Small intestine (tissue), 7 donors: ENCODE measurements around the gene RYR3. TPM values are rescaled to one million over a fixed set of nuclear protein-coding genes. Genes with fewer than 3 reads are reported as not detected.

Source experiments
- DNase-seq, 2 donors: peaks; one replicate each; pipeline versions ENCODE4 v3.0.0 to v3.0.0-alpha.2; 2013
- FAIRE-seq: peaks from 2 replicates; lab custom pipeline; 2012; peaks lifted over from hg19 to GRCh38; lab: Jason Lieb, UNC
- H3K27ac ChIP-seq, 3 donors: one replicate each; pipeline ENCODE4 v1.5.1; 2013; ENCODE audit warnings: low read length in 2 of 3, mild to moderate bottlenecking in 2 of 3, control low read depth in 1 of 3, inconsistent platforms in 1 of 3, low read depth in 1 of 3, moderate library complexity in 1 of 3
- H3K27me3 ChIP-seq, 3 donors: one replicate each; pipeline ENCODE4 v1.6.1; 2013; ENCODE audit warnings: low read length in 3 of 3, inconsistent platforms in 1 of 3; ENCODE audit not compliant: control insufficient read depth in 3 of 3, insufficient read depth in 3 of 3
- H3K36me3 ChIP-seq, 3 donors: one replicate each; pipeline ENCODE4 v1.6.1; 2013; ENCODE audit warnings: low read length in 3 of 3, inconsistent platforms in 1 of 3, low read depth in 1 of 3, mild to moderate bottlenecking in 1 of 3, moderate library complexity in 1 of 3; ENCODE audit not compliant: control insufficient read depth in 3 of 3, insufficient read depth in 2 of 3
- H3K4me1 ChIP-seq, 3 donors: one replicate each; pipeline ENCODE4 v1.6.1; 2013; ENCODE audit warnings: low read length in 2 of 3, inconsistent platforms in 1 of 3, low read depth in 1 of 3, mild to moderate bottlenecking in 1 of 3, moderate library complexity in 1 of 3; ENCODE audit not compliant: control insufficient read depth in 3 of 3, insufficient read depth in 2 of 3
- H3K4me3 ChIP-seq, 3 donors: one replicate each; pipeline ENCODE4 v1.5.1; 2013; ENCODE audit warnings: low read length in 3 of 3, control low read depth in 1 of 3, inconsistent platforms in 1 of 3, low read depth in 1 of 3, mild to moderate bottlenecking in 1 of 3, moderate library complexity in 1 of 3
- H3K9me3 ChIP-seq, 2 donors: one replicate each; pipeline ENCODE4 v1.6.1; 2013; ENCODE audit warnings: low read depth in 1 of 2, low read length in 1 of 2; ENCODE audit not compliant: control insufficient read depth in 2 of 2, insufficient read depth in 1 of 2
- WGBS, 3 donors: extraction: QIAGEN DNeasy Blood & Tissue Kit; methylation state at CpG; one replicate each; pipeline ENCODE4 v1.1.7; 2013; 5-methylcytosine and 5-hydroxymethylcytosine counted together
- polyA plus RNA-seq, 4 donors: library from polyadenylated mRNA; stranded (reverse) in 3 of 4; unstranded in 1 of 4; fragments of 200-250 nt in 3 of 4; fragments of 120-200 nt in 1 of 4; gene quantifications; one replicate each; pipeline versions ENCODE4 v1.2.1 to v1.2.3, GENCODE V29; 2013
- donor health status: healthy with polysubstance abuse.
- donor health status: control.
- donor health status: control.
- donor health status: Bipolar disorder and iron deficiency.
- donor health status: healthy.

RYR3 gene
- polyA plus RNA-seq, 4 donors: 0.36 to 1.6 TPM; not detected in 2

DNA sequence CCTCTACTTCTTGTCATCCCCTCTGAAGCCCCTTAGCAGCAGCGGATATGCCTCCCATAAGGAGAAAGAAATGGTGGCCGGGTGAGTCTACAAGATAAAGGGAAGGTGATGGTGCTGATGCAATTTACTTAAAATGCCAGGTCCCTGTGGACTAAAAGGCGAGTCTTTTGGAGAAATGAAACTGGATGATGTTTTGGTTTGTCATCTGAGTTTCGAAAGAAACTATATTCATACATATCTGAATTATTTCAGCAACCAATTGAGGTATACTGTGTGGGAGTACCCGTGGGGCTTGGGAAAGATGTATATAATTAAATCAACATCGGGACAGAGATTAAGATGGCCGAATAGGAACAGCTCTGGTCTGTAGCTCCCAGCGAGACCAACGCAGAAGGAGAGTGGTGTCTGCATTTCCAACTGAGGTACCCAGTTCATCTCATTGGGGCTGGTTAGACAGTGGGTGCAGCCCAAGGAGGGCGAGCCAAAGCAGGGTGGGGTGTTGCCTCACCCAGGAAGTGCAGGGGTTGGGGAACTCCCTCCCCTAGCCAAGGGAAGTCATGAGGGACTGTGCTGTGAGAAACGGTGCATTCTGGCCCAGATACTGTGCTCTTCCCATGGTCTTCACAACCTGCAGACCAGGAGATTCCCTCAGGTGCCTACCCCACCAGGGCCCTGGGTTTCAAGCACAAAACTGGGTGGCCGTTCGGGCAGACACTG is 446.9 kb downstream of the RYR3 start:
- Histone ChIP-seq H3K4me3 (no peak overlapping the region), H3K36me3 (no peaks in the 10 kb centered on the region), H3K4me1 (no peaks in the 10 kb centered on the region), H3K9me3 (no peaks in the 10 kb centered on the region), H3K27me3 (no peaks in the 10 kb centered on the region), H3K27ac (no peak overlapping the region)
- no peak for FAIRE-seq
- DNase-seq: no peak
- WGBS, 3 donors: 79 to 82% (median 81%) methylated on average over 13 of the region's 13 CpGs

DNA sequence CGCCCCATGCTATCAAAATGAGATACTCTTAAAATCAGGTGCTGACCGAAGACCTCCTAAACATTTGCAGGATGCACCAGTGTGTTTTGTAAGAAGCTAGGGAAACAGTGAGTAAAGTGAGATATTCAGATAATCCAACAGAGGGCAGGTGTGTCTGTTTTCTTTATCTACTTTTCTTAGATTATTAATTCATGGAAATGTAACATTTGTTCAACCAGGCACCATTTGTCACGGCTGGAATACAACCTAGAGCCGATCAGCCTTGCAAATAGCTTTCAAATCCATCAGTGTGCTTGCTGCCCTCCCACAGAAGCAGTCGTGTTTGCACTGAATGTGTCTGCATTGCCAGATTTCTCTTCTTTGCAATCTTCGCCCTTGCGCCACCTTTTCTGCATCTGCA is 455.6 kb downstream of the RYR3 start:
- FAIRE-seq (no peak), DNase-seq (no peak)
- Histone ChIP-seq H3K9me3 (no peaks in the 10 kb centered on the region), H3K36me3 (no peaks in the 10 kb centered on the region), H3K4me3 (no peak overlapping the region), H3K27me3 (no peaks in the 10 kb centered on the region), H3K4me1 (no peaks in the 10 kb centered on the region), H3K27ac (no peak overlapping the region)
- 56 to 72% (median 58%) methylated on average over 7 of the region's 7 CpGs for WGBS, 3 donors

DNA sequence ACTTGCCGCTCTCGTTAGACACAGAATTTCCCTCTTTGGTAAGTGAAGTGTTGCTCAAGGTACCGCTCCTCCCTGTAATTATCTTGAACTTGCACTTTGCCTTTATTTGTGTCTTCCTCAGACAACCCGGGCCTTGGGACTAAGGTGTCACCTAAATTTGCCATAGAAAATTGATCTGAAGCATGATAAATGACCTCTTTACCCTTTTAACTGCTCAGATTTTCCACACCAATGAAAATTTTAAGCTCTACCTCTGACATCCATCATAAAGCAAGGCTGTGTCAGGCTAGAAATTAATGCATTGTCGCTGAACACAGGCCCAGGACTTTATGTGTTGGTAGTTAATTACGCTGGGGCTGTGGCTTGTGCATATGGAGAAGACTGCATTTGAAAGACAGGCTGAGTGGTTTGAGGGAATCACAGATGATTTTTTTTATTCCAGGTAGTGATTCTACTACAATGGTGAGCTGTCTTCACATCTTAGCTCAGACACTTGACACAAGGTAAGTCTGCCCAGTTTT is 458.0 kb downstream of the RYR3 start:
- no peaks in the 10 kb centered on the region for H3K9me3 ChIP-seq
- no peak overlapping the region for H3K4me3 ChIP-seq
- FAIRE-seq (no peak), DNase-seq (no peak)
- no peaks in the 10 kb centered on the region for H3K4me1 ChIP-seq
- H3K27ac ChIP-seq: no peak overlapping the region
- H3K36me3 ChIP-seq: no peaks in the 10 kb centered on the region
- H3K27me3 ChIP-seq: no peaks in the 10 kb centered on the region
- 49 to 75% (median 60%) methylated on average over 6 of the region's 6 CpGs for WGBS, 3 donors

DNA sequence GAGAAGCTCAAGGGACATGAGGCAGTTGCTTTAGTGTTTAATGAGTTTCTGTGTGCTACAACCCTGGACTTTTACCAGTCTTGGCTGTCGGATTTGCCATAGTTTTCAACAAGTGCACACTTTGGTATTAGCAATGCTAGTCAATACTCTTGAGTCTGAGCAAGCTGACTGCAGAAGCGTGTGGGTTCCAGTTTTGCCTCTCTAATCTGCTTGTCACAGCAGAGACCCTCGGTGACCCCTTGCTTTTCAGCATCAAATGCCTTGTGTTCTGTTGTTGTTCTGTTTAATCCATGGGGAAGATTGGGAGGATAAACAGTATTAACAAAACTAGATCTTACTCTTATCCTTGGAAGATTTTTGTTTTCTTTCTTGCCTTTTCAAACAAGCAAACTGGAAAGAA is 463.2 kb downstream of the RYR3 start:
- WGBS, 3 donors: 36 to 43% (median 42%) methylated on average over 3 of the region's 3 CpGs
- H3K4me3 ChIP-seq: no peak overlapping the region
- no peaks in the 10 kb centered on the region for H3K9me3 ChIP-seq
- no peaks in the 10 kb centered on the region for H3K4me1 ChIP-seq
- FAIRE-seq: no peak
- no peak overlapping the region for H3K27ac ChIP-seq
- no peaks in the 10 kb centered on the region for H3K36me3 ChIP-seq
- DNase-seq: no peak
- H3K27me3 ChIP-seq: peaks cover 0 to 3% (median 0%) of the 10 kb centered on the region in 3 donors

DNA sequence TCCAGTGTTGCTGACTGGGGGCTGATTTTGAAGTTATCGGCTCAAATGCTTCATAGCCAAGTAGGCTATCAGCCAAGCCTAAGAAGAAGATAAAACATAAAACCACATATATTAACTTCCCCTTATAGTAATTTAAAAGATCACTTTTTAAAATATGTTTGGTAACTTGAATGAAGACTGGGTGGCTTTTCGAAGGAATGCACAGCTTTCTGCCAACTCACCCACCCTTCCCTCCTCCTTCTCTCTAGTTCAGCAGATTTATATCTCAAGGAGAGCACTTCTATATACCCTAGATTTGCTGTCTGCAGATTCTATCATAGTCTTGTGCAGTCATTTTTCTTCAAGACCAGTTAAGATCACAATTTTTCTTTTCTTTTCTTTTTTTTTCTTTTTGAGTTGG is 468.1 kb downstream of the RYR3 start:
- H3K4me3 ChIP-seq: no peak overlapping the region
- H3K27me3 ChIP-seq: peaks cover 0 to 3% (median 0%) of the 10 kb centered on the region in 3 donors
- H3K27ac ChIP-seq: no peak overlapping the region
- FAIRE-seq (no peak), DNase-seq (no peak)
- no peaks in the 10 kb centered on the region for H3K4me1 ChIP-seq
- H3K36me3 ChIP-seq: no peaks in the 10 kb centered on the region
- no peaks in the 10 kb centered on the region for H3K9me3 ChIP-seq
- 60 to 85% (median 60%) methylated on average over 2 of the region's 2 CpGs for WGBS, 3 donors

DNA sequence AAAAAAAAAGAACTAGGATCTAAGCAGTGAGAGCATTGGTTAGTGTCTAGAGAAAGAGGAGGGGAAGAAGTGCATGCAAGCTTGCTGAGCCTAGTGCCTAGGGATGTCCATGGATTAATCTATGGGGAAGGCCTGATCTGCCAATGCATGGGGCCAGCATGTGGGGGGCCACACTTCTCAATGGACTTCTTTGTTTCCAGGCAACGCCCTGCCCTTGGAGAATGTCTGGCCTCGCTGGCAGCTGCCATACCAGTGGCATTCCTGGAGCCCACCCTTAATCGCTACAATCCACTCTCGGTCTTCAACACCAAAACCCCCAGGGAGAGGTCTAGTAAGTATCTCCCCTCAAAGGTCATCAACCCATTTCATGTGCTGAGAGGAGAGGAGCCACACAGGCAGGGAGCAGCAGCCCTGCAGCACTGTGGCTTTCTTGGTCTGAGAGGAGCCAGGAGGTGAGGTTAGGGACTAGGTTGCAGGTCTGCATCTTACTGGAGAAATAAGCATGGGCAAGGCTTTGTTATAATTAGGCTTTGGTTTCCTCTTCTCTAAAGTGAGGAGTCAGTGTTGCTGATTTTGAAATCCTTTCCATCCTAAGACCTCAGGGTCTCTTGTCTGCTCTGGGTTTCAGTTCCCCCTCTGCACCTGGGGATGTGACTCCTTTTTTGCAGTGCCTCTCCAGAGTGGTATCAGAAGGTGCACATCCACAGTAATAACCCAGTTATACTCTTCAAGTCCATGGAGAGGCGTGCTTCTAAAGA is 469.4 kb downstream of the RYR3 start:
- 83 to 87% (median 84%) methylated on average over 5 of the region's 5 CpGs for WGBS, 3 donors
- FAIRE-seq (no peak), DNase-seq (no peak)
- Histone ChIP-seq H3K27ac (no peak overlapping the region), H3K36me3 (no peaks in the 10 kb centered on the region), H3K9me3 (no peaks in the 10 kb centered on the region), H3K4me3 (no peak overlapping the region), H3K27me3 (no peaks in the 10 kb centered on the region), H3K4me1 (no peaks in the 10 kb centered on the region)

DNA sequence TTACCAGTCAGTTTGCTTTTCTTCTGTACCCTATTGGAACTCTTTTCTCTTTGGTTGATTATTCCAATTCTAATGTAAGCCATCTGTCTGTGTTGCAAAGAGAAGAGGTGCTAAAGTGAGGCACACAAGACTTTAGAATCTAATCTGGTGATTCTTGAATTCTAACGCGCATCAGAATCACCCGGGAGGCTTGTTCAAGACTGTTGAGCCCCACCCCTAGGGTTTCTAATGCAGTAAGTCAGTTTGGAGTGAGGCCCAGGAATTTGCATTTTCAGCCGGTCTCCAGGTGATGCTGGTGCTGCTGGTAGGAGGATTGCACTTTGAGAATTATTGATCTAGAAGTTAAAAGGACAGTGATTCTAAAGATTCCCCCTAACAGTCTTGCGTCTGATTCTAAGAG is 472.2 kb downstream of the RYR3 start:
- WGBS, 3 donors: 28 to 56% (median 44%) methylated on average over 5 of the region's 5 CpGs
- no peak overlapping the region for H3K4me3 ChIP-seq
- H3K4me1 ChIP-seq: no peaks in the 10 kb centered on the region
- no peaks in the 10 kb centered on the region for H3K9me3 ChIP-seq
- H3K27me3 ChIP-seq: no peaks in the 10 kb centered on the region
- FAIRE-seq (no peak), DNase-seq (no peak)
- H3K27ac ChIP-seq: no peak overlapping the region
- H3K36me3 ChIP-seq: no peaks in the 10 kb centered on the region

DNA sequence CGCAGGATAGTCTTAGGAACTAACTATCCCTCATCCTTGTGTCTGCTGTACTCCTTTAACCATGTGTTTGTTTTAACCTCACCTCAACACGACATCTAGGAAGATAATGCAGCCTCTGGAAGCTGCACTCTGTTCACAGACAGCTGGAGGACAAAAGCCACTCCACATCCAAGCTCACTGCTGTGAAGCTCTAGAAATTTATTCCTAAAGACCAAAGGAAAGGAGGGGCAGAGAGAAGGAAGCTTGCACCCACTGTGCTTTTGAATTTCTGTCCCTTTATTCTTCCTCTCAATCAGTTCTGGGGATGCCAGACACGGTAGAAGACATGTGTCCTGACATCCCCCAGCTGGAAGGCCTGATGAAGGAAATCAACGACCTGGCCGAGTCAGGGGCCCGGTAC is 474.6 kb downstream of the RYR3 start:
- Histone ChIP-seq H3K4me1 (no peaks in the 10 kb centered on the region), H3K9me3 (no peaks in the 10 kb centered on the region), H3K36me3 (no peaks in the 10 kb centered on the region), H3K27me3 (no peaks in the 10 kb centered on the region), H3K4me3 (no peak overlapping the region), H3K27ac (no peak overlapping the region)
- WGBS, 3 donors: 67 to 75% (median 73%) methylated on average over 6 of the region's 6 CpGs
- DNase-seq (no peak), FAIRE-seq (no peak)
